ENCODE measurements around the gene MYCBPAP. TPM values are rescaled to one million over a fixed set of nuclear protein-coding genes. Genes with fewer than 3 reads are reported as not detected.

Gene MYCBPAP
- total RNA-seq, 1 experiment from 2014 or later = 2.7 TPM

DNA sequence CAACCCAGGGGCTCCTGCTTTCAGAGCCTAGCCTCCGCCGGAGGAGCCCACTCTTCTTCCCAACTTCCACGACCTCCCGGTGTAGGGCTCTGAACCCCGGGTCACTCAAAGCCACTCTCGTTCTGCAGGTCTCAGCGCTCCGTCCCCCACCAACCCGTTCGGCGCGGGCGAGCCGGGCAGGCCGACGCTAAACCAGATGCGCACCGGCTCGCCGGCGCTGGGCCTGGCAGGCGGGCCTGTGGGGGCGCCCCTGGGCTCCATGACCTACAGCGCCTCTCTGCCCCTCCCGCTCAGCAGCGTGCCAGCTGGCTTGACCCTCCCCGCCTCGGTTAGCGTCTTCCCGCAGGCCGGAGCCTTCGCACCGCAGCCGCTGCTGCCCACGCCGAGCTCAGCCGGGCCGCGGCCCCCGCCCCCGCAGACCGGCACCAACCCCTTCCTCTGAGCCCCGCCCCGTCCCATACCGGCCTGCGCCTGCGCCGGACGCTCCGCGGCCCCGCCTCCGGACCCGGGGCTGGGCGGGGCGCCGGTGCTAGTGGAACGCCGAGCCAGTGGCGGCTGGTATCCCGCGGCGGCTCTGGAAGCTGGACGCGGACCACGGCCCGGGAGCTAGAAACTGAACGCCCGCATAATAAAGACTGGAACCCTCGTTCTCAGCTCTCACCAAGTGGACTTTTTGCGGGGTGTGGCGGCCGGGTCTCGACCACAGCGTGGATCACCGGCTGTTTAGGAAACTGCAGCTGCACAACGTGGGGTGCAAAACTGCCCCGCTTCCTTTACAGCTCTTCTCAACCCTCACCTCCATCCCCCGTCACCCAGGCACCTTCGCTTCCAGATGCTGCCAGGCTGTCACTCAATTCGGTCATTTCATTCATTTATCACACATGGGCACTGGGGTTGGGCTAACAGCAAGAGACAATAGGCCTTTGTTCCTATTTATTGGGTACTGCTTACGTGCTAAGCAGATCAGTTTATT lies 33.8 kb downstream of the MYCBPAP start:
- peak; percentile 94 to 100 for DNase-seq
- Mint-ChIP-seq H3K4me3 (ENCODE audit: unreplicated experiment) (peak overlapping the region; percentile 77), H3K4me1 (ENCODE audit: low read depth, unreplicated experiment) (peaks cover 69% of the 10 kb centered on the region), H3K9me3 (ENCODE audit: unreplicated experiment) (no peaks in the 10 kb centered on the region), H3K27ac (ENCODE audit: unreplicated experiment) (peak overlapping the region; percentile 39), H3K27me3 (ENCODE audit: insufficient read depth, unreplicated experiment) (no peaks in the 10 kb centered on the region), H3K36me3 (ENCODE audit: insufficient read depth, unreplicated experiment) (peaks cover 53% of the 10 kb centered on the region)
- ChIA-PET CTCF (interaction anchor here (0.6 to 3.2 kb wide), 27 partner anchors 9 to 454 kb away, joined by 3 to 35 read pairs (median 5); partner anchors contain the start of genes CACNA1G, EPN3, LRRC59 and LUC7L3), POLR2A (interaction anchor here (0.5 to 2.5 kb wide), 24 partner anchors 9 to 662 kb away, joined by 3 to 20 read pairs (median 6); partner anchors contain the start of genes CACNA1G, EPN3, LRRC59 and LUC7L3)
- H3K36me3 ChIP-seq (ENCODE audit: control insufficient read depth, insufficient read depth, low read length) = no peaks in the 10 kb centered on the region
- H3K4me3 ChIP-seq (ENCODE audit: low read depth, low read length) = peak overlapping the region; percentile 45
- TF ChIP-seq, protein P1, sequence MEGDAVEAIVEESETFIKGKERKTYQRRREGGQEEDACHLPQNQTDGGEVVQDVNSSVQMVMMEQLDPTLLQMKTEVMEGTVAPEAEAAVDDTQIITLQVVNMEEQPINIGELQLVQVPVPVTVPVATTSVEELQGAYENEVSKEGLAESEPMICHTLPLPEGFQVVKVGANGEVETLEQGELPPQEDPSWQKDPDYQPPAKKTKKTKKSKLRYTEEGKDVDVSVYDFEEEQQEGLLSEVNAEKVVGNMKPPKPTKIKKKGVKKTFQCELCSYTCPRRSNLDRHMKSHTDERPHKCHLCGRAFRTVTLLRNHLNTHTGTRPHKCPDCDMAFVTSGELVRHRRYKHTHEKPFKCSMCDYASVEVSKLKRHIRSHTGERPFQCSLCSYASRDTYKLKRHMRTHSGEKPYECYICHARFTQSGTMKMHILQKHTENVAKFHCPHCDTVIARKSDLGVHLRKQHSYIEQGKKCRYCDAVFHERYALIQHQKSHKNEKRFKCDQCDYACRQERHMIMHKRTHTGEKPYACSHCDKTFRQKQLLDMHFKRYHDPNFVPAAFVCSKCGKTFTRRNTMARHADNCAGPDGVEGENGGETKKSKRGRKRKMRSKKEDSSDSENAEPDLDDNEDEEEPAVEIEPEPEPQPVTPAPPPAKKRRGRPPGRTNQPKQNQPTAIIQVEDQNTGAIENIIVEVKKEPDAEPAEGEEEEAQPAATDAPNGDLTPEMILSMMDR (IDR thresholded peaks at IDR 0.05; ENCODE audit: insufficient read depth in 1 of 2, low read depth in 1 of 2, low read length in 1 of 2, severe bottlenecking in 1 of 2, unreplicated experiment in 1 of 2) = peak; percentile 41 to 57
- intact Hi-C loops (cut with micrococcal nuclease; ENCODE audit: unreplicated experiment) = loop anchor here (1.0 to 10.0 kb wide), 3 partner anchors 10 to 243 kb away; partner anchors contain the start of gene EPN3
- peaks cover 66% of the 10 kb centered on the region for H3K4me1 ChIP-seq
- TSS peak; percentile 65 for BruUV-seq (replicated peaks)
- H3K27me3 ChIP-seq (replicated peaks; ENCODE audit: control insufficient read depth, insufficient read depth, low read length) = no peaks in the 10 kb centered on the region
- no peaks in the 10 kb centered on the region for H3K9me3 ChIP-seq

DNA sequence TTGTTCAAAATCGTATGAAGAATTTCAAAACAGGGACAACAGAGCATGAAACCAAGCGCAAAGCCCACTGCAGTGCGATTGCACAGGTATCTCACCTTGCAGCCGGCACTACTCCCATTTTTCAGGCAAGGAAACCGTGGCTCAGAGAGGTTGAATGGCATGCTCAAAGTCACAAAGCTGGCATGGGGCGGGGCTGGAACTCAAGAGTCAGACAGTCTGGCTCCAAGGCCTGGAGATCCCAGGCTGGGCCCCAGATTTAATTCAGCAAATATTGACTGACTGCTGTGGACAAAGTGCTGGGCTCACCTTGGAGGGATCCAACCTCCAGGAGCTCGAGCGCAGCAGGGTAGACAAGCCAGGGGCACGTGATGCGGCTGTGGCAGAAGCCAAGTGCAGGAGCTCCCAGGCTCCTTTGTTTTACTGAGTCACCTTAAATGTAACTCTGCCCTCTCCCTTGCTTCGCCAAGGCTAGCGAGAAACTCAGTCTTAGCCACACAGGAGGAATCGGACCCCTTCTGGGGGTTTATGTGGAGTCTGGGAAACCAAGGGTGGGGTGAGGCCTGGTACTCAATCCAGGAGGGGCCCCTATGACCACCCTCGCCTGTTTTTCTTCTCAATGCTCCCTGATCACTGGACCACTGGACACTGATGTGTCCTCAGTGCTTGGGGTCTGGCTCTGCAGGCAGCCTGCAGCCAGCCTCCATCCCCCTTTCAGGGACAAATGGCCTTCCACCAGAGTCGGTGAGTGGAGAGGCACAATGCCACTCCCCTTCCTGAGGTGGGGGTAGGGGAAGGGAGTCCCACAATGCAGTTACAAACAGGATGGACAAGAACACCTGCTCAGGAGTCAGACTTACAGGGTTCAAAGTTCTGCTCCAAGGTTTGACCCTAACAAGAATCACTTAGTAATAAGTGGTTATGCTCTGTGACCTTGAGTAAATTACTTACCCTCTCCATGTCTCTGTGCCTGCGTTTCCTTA lies 34.8 kb downstream of the MYCBPAP start:
- intact Hi-C loops (cut with micrococcal nuclease; ENCODE audit: unreplicated experiment) = loop anchor here (1.0 to 10.0 kb wide), 5 partner anchors 11 to 242 kb away; partner anchors contain the start of gene EPN3
- Histone ChIP-seq H3K27me3 (replicated peaks; ENCODE audit: control insufficient read depth, insufficient read depth, low read length) (no peaks in the 10 kb centered on the region), H3K4me3 (ENCODE audit: low read depth, low read length) (peak overlapping the region; percentile 45), H3K9me3 (no peaks in the 10 kb centered on the region), H3K4me1 (peaks cover 70% of the 10 kb centered on the region), H3K36me3 (ENCODE audit: control insufficient read depth, insufficient read depth, low read length) (no peaks in the 10 kb centered on the region)
- peak overlapping the region; percentile 77 for H3K4me3 Mint-ChIP-seq (ENCODE audit: unreplicated experiment)
- no TSS peak for BruUV-seq (replicated peaks)
- TF ChIP-seq, protein P1 (IDR thresholded peaks at IDR 0.05; ENCODE audit: insufficient read depth in 1 of 2, low read depth in 1 of 2, low read length in 1 of 2, severe bottlenecking in 1 of 2, unreplicated experiment in 1 of 2) = no peak
- H3K36me3 Mint-ChIP-seq (ENCODE audit: insufficient read depth, unreplicated experiment) = peaks cover 42% of the 10 kb centered on the region
- peak; percentile 93 to 94 for DNase-seq
- CTCF ChIA-PET = interaction anchor here (0.5 to 3.2 kb wide), 33 partner anchors 8 to 343 kb away, joined by 3 to 35 read pairs (median 5); partner anchors contain the start of genes CACNA1G, EPN3, LRRC59 and RSAD1
- H3K27ac Mint-ChIP-seq (ENCODE audit: unreplicated experiment) = peak overlapping the region; percentile 39
- POLR2A ChIA-PET = interaction anchor here (0.5 to 2.5 kb wide), 21 partner anchors 8 to 663 kb away, joined by 3 to 20 read pairs (median 6); partner anchors contain the start of genes CACNA1G, EPN3, LRRC59 and LUC7L3
- H3K9me3 Mint-ChIP-seq (ENCODE audit: unreplicated experiment) = no peaks in the 10 kb centered on the region
- H3K4me1 Mint-ChIP-seq (ENCODE audit: low read depth, unreplicated experiment) = peaks cover 69% of the 10 kb centered on the region
- no peaks in the 10 kb centered on the region for H3K27me3 Mint-ChIP-seq (ENCODE audit: insufficient read depth, unreplicated experiment)
